Skin of body (tissue), 2 donors: ENCODE results near the gene SIRT5. TPM values are rescaled to one million over a fixed set of nuclear protein-coding genes. Genes with fewer than 3 reads are reported as not detected.

Experiments used
- DNase-seq: peaks from one replicate; lab custom pipeline; 2025; lab: John Stamatoyannopoulos, UW
- total RNA-seq: library from RNA; depleted of rRNA; stranded (reverse); fragments of >200 nt; gene quantifications from one replicate; pipeline ENCODE4 v1.2.3, GENCODE V29; 2014

The SIRT5 gene
- total RNA-seq, 1 donor from 2014 or later = 6.9 TPM

- no peak for DNase-seq
These were observed 12.5 kb downstream of the SIRT5 start for GRCh38 chr6:13586603-13587542.

DNA sequence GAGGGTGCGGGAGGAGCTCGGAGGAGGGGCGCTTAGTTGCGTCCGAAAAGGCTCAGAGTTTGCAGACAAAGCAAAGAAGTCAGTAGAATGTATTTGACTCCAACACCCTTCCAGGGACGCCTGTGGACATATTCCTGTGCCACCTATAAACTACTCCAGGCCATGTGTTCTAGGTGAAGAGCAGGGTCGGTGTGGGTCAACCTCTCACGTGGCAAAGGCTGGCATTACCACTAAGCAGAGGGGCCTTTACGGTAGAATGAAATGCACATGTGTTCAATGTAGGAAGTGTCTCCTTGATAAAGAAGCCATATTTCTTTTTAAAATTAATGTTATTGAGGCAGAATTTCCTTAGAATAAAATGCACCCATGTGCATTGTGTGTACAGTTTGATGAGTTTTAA, 15.4 kb downstream of the SIRT5 start:
- DNase-seq = no peak

DNA sequence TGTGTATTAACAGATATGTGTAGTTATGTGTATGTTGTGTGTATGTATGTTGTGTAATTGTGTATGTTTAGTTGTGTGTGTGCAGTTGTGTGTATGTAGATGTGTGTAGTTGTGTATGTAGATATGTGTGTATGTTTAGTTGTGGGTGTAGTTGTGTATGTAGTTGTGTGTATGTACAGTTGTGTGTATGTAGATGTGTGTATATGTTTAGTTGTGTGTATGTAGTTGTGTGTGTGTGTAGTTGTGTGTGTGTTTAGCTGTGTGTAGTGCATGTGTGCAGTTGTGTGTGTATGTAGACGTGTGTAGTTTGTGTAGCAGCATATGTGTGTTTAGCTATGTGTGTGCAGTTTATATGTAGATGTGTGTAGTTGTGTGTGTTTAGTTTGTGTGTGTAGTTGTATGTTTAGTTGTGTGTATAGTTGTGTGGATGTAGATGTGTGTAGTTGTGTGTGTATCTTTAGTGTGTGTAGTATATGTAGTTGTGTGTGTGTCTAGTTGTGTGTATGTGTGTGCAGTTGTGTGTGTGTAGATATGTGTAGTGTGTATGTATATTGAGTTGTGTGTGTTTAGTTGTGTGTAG, 16.3 kb downstream of the SIRT5 start:
- DNase-seq = no peak

DNA sequence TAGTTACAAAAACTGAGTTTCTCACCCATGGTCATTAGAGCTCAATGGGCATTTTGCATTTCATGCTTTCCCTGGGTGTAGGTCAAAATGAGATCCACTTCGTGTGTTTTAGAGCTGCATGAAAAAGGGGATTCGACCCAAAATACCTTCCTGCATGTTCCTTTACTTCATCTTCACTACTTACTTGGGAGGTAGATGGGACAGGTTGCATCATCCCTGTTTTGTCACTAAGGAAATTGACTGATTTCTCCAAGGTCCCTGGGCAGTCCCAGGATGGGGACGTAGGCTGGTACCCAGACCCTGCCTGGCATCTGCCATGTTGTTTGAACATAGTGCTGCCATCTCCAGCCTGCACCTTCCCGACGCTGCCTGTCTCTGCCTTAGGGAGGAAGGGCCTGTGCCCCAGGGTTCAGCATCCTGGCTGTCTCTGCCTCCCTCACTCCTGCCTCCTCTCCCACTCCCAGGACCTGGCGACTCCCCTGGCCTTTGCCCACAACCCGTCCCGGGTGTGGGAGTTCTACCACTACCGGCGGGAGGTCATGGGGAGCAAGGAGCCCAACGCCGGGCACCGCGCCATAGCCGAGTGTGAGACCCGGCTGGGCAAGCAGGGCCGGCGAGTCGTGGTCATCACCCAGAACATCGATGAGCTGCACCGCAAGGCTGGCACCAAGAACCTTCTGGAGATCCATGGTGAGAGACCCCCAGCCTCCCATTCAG, 17.0 kb downstream of the SIRT5 start:
- no peak for DNase-seq

GRCh38 chr6:13593103-13593502, 18.7 kb downstream of the SIRT5 start:
- no peak for DNase-seq

DNA sequence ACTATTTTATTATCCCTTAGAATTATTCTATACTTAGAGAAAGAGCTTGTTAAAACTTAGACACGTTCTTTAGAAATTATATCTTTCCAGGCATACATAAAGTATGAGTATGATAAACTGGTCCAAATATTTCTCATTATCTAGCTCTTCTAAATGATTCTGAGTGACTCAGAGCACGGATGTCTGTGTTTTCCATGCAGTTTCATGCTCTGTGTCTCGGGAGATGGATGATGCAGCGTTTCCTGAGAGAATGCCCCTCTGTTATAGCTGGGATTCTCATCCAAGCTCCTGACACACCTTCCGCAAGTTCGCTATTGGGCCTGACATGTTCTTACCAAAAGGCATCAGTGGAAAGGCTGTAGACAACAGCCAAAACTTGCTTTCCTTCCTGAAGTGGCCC, 19.3 kb downstream of the SIRT5 start:
- no peak for DNase-seq

GRCh38 chr6:13597073-13597472, 22.7 kb downstream of the SIRT5 start:
- no peak for DNase-seq

DNA sequence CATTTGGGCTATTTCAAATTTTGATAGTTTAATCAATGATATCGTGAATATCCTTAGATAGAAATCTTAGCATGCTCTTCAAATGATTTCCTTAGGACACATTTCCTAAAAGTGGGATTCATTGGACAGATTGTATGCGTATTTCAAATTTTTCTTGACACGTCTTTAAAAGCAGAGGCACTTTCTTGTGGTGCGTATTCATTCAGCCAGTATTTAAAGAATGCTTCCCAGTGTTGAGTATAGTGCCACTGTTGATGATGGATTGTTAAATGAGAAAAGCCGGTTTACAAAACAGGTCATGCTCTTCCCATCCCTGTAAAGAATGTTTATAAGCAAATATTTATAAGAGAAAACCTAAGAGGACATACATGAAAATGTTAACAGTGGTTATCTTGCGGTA, 25.6 kb downstream of the SIRT5 start:
- DNase-seq = no peak

- no peak for DNase-seq
These were observed 29.7 kb downstream of the SIRT5 start for GRCh38 chr6:13604135-13604534.

GRCh38 chr6:13604546-13605416, 30.4 kb downstream of the SIRT5 start:
- no peak for DNase-seq

- no peak for DNase-seq
These were observed 31.2 kb downstream of the SIRT5 start for GRCh38 chr6:13605634-13606033.

DNA sequence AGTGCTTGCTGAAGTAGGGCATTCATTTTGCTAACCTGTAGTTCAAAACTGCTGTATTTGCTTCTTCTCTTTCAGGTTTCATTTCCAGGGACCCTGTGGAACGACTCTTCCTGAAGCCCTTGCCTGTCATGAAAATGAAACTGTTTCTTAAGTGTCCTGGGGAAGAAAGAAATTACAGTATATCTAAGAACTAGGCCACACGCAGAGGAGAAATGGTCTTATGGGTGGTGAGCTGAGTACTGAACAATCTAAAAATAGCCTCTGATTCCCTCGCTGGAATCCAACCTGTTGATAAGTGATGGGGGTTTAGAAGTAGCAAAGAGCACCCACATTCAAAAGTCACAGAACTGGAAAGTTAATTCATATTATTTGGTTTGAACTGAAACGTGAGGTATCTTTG, 37.3 kb downstream of the SIRT5 start:
- no peak for DNase-seq

DNA sequence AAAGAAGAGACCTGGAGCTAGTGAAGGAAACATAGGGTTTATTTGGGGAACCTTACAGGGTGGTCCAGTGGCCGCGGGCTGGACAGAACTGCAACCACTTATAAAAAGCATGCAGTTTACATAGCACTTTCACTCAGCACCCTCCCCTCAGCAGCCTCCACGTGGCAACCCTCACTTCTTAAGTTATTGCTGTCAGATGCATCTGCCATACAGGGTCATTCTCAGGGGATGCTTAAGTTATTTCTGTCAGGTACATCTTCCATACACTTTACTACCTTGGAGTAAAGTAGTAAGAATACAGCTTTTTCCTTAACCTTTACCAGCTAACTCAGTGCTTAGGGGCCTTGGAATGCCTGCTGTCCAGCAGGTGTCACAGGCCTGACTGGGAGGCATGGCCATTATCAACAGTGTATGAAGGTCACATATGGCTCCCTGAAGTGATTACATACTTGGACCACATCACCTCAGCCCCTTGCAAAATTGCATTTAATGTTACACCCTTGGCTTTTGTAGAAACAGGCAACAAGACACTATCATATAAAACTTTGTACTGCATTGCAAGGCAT, 38.7 kb downstream of the SIRT5 start:
- DNase-seq = no peak

DNA sequence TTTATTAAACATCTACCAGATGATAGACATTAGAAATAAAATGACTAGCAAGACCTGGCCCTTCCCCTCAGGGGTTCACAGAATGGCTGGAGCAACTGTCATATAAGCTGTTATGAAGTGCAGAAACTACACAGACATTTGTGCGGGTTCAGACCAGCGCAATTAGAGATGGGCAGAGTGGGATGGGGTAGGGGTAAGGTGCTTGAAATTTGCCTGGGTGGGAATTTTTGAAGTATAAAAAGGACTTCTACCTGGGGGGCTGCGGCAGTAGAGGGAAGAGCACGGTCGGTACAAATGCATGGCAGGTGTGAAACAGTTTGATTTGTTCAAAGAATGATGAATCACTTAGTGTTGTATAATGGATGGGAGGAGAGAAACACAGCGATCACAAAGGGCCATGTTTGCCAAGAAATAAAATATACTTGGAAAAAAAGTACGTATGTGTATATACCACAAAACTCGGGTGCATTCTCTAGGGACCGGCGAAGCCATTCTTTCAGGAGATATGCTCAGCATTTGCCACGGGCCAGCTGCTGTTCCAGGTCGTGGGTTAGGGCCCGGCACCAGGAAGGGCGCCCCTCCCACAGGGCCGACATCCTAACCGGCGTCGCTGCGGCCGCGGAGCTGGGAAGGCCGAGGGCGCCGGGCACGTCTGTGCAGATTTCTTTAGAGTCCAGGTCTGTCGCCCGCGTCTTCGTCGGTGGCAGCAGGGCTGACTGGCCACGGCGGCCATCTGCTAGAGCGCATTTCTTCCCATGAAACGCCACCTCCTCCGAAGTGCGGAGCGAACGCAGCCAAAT, 39.9 kb downstream of the SIRT5 start:
- DNase-seq = peak; percentile 34

DNA sequence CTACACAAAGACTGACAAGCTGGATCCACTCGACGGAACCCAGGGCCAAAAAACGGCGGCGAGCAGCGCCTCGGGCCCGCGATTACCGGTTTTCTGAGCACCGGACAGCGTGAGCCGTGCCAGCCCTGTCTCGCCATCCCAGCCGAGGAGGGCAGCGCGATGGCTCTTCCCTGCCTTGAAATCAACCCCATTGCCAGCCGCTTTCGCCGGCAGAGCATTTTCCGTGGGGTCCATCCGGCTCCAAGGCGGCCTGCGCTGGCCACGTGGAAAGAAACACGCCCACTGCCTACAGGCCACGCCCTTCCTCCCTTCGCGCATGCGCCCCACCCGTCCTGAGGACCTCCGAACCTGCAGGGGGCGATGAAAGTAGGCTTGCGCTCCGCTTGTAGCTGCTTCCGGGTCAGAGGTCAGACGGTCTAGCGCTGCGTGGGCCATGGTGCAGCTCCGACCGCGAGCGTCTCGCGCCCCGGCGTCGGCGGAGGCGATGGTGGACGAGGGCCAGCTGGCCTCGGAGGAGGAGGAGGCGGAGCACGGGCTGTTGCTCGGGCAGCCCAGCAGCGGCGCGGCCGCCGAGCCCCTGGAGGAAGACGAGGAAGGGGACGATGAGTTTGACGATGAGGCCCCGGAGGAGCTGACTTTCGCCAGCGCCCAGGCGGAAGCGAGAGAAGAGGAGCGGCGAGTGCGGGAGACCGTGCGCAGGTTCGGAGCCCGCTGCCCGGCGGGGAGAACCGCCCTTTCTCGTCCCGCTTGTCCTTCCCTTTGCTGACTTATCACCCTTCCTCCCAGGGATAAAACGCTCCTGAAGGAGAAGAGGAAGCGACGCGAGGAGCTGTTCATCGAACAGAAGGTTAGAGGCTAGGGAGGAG, 40.8 kb downstream of the SIRT5 start, which contains the start of gene NOL7:
TSS of gene NOL7 (plus strand) at position 410 of the 866 bp plus-strand sequence. CDS start at position 434, 24 bp downstream.
- DNase-seq = peak; percentile 98

- DNase-seq = no peak
These were observed 41.4 kb downstream of the SIRT5 start for GRCh38 chr6:13615792-13616120.

GRCh38 chr6:13617066-13617465, 42.7 kb downstream of the SIRT5 start:
- no peak for DNase-seq

DNA sequence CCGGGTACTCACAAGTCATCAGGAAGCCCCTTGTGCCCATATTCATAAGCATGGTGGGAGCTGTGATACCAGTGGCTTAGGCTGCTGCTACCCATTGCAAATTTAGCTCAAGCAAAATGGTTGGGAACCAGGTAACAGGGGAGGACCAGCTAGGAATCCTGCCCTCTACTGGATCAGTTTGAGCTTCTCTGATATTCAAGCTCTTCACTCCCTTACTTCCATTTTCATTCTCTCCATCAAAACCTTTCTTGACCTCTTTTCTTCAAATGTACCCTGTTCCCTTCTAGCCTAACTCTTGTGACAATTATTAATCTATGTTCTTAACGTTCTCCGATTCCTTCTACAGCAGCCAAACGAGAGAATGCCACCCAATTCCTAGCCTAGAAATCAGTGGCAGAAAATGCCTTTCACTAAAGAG, 50.5 kb downstream of the SIRT5 start:
- no peak for DNase-seq

DNA sequence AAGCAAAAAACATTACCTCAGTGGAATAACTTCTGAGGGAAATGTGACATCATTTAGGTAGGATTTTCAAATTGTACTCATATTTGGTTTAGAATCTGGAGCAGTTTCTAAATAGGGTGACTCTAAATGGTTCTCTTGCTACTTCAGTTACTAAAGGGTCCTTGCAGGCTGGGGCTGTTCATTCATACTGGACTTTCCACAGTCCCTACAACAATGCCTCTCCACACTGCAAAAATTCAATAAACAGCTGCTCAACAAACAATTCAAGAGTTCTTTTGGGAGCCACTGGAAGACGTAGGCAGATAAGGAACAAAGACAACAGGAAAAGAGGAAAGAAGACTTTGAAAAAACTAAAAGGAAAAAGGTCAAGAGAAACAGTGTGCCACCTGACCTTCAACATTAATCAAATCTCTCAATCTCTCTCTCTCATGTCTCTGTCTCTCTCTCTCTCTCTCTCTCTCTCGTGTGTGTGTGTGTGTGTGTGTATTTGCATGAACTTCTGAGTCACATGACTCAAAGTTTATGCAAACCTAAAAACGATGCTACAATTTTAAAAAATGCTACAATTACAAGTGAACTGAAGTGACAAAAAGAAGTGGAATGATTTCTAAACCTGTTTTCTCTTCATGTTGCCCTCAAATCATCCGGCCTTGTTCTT, 55.2 kb downstream of the SIRT5 start:
- DNase-seq = no peak
